ENCODE data around the gene CCDC30. TPM values are rescaled to one million over a fixed set of nuclear protein-coding genes. Genes with fewer than 3 reads are reported as not detected.

Gene CCDC30
- total and polyA plus RNA-seq, 7 donors, result 0.69 to 3.9 (median 3.3) TPM

DNA sequence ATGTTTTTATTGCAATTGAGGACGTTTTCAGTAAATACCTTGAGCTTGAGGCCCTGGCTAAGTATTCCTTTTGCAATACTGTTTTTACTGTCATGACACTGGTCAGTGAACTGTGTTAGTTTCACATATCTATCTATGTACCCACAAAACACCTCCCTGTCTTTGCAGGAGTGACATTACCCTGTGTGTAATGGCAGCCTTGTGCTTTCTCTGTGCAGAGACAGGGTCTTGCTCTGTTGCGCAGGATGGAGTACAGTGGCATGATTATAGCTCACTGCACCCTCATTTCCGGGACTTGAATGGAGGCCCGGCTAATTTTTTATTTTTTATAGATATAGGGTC lies 228.0 kb downstream of the CCDC30 start:
- DNase-seq, result no peak
- H3K36me3 ChIP-seq, result peaks cover 0 to 18% (median 0%) of the 10 kb centered on the region in 4 donors
- H3K27me3 ChIP-seq, result no peaks in the 10 kb centered on the region
- TF ChIP-seq POLR2A (IDR thresholded peaks at IDR 0.05) (no peak), POLR2AphosphoS5 (IDR thresholded peaks at IDR 0.05) (no peak), EP300 (IDR thresholded peaks at IDR 0.05) (no peak)
- TF ChIP-seq, protein P1, sequence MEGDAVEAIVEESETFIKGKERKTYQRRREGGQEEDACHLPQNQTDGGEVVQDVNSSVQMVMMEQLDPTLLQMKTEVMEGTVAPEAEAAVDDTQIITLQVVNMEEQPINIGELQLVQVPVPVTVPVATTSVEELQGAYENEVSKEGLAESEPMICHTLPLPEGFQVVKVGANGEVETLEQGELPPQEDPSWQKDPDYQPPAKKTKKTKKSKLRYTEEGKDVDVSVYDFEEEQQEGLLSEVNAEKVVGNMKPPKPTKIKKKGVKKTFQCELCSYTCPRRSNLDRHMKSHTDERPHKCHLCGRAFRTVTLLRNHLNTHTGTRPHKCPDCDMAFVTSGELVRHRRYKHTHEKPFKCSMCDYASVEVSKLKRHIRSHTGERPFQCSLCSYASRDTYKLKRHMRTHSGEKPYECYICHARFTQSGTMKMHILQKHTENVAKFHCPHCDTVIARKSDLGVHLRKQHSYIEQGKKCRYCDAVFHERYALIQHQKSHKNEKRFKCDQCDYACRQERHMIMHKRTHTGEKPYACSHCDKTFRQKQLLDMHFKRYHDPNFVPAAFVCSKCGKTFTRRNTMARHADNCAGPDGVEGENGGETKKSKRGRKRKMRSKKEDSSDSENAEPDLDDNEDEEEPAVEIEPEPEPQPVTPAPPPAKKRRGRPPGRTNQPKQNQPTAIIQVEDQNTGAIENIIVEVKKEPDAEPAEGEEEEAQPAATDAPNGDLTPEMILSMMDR (IDR thresholded peaks at IDR 0.05), result no peak
- H3K4me1 ChIP-seq, result peaks cover 0 to 78% (median 65%) of the 10 kb centered on the region in 4 donors
- no peak overlapping the region for H3K4me3 ChIP-seq
- intact Hi-C loops (cut with DNase I), result no loop called here
- no peaks in the 10 kb centered on the region for H3K9me3 ChIP-seq
- WGBS, 2 donors, result 25 to 64% methylated on average over 4 of the region's 4 CpGs
- H3K27ac ChIP-seq, result no peak overlapping the region

DNA sequence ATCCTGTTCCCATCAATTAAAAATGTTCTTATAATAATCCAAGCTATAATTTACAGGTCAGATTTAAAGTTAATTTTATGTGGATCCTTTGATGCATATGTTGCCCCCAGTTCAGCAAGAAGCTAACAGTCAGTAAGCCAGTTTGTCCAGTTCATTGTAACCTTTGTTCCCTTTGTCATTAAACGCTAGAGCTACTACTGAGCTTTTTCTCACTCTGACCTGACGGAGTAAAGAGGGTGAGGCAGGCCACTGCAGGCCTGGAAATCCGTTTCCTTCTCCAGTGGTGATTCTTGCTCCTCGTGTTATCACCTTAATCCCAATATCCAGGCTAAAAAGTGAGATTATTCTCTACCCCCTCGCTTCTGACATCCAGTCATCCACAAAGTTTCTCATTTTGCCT lies 229.4 kb downstream of the CCDC30 start:
- H3K27ac ChIP-seq, result no peak overlapping the region
- intact Hi-C loops (cut with DNase I), result no loop called here
- DNase-seq, result no peak
- H3K27me3 ChIP-seq, result no peaks in the 10 kb centered on the region
- no peak overlapping the region for H3K4me3 ChIP-seq
- H3K4me1 ChIP-seq, result peaks cover 0 to 64% (median 56%) of the 10 kb centered on the region in 4 donors
- peaks cover 2 to 31% (median 7%) of the 10 kb centered on the region in 4 donors for H3K36me3 ChIP-seq
- 16 to 58% methylated on average over 5 of the region's 5 CpGs for WGBS, 2 donors
- TF ChIP-seq POLR2AphosphoS5 (IDR thresholded peaks at IDR 0.05) (no peak), POLR2A (IDR thresholded peaks at IDR 0.05) (no peak), EP300 (IDR thresholded peaks at IDR 0.05) (no peak)
- TF ChIP-seq, protein P1 (IDR thresholded peaks at IDR 0.05), result no peak
- no peaks in the 10 kb centered on the region for H3K9me3 ChIP-seq

DNA sequence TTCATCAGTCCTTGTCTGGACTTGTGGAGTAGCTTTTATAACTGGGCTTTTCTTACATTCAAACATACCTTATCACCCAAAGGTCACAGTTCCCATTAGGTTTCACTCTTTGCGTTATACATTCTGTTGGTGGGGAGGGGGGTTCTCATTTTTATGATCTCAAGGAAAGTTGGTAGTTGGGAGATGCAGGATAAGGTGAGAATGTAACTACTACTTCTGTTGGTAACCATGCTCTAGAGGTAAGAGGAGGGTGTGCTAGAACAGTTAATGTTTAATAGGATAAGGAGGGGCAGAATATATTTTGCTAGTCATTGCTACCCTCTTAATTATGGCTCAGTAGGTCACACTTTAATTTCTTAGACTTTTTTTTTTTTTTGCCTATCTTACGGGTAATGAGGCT lies 229.8 kb downstream of the CCDC30 start:
- 21 to 70% methylated on average over 2 of the region's 2 CpGs for WGBS, 2 donors
- H3K4me1 ChIP-seq, result peaks cover 0 to 60% (median 51%) of the 10 kb centered on the region in 4 donors

DNA sequence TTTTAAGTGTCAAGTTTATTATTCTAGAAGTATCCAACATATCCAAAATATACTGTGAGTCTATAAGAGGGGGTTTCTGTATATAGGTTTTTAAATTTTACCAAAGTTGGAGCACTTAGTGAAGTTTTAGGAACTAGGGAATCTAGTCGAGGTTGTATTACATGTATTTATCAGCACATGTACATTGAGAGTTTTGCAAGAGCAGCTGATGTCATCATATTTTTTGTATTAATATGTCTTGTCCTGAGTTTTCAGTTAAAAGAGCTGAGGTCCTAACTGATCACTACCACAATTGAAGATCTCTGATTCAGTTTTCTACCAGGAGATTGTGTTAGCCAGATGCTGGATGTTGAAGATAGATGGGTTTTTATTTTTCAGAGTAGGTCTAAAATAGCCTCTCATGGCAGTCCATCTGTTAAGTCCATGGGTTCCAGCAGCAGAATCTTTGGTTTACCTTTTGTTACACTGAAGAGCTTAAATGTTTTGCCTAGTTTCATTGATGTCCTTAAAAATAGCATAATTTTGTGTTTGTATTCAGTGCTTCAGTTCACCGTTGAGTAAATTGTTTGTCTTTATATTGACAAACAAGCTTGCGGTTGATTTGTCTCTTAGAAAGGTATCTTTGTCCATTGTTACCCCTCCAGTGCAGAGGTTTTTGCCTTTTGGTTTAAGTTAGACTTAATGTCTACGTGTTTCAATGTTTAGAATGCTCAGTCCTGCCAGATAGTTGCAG lies 235.2 kb downstream of the CCDC30 start:
- 90 to 94% methylated on average over 4 of the region's 4 CpGs for WGBS, 2 donors
- no peak for DNase-seq
- TF ChIP-seq POLR2AphosphoS5 (IDR thresholded peaks at IDR 0.05) (no peak), POLR2A (IDR thresholded peaks at IDR 0.05) (no peak), EP300 (IDR thresholded peaks at IDR 0.05) (no peak)
- TF ChIP-seq, protein P1 (IDR thresholded peaks at IDR 0.05), result no peak
- intact Hi-C loops (cut with DNase I), result no loop called here
- Histone ChIP-seq H3K27me3 (no peaks in the 10 kb centered on the region), H3K36me3 (peaks cover 10 to 88% (median 49%) of the 10 kb centered on the region in 4 donors), H3K4me3 (no peak overlapping the region), H3K4me1 (peaks cover 0 to 8% (median 4%) of the 10 kb centered on the region in 4 donors), H3K27ac (no peak overlapping the region), H3K9me3 (no peaks in the 10 kb centered on the region)

More for the DNA sequence above, 229.8 kb downstream of the CCDC30 start:
- DNase-seq, result no peak
- Histone ChIP-seq H3K9me3 (no peaks in the 10 kb centered on the region), H3K4me3 (no peak overlapping the region), H3K27me3 (no peaks in the 10 kb centered on the region), H3K27ac (no peak overlapping the region), H3K36me3 (peaks cover 6 to 36% (median 11%) of the 10 kb centered on the region in 4 donors)
- TF ChIP-seq EP300 (IDR thresholded peaks at IDR 0.05), result no peak
- no peak for TF ChIP-seq POLR2AphosphoS5 (IDR thresholded peaks at IDR 0.05)
- TF ChIP-seq, protein P1 (IDR thresholded peaks at IDR 0.05), result no peak
- no peak for TF ChIP-seq POLR2A (IDR thresholded peaks at IDR 0.05)
- intact Hi-C loops (cut with DNase I), result no loop called here

Measured in sigmoid colon (tissue), 7 donors.